ENCODE results near the gene SLITRK6. TPM values are rescaled to one million over a fixed set of nuclear protein-coding genes. Genes with fewer than 3 reads are reported as not detected.
"Not testable (repeated sequence)": the region's sequence is repeated elsewhere in the genome, so short reads cannot be mapped to it uniquely, and the experiment has no call there.

The SLITRK6 gene
- total RNA-seq, 2 experiments from 2014 or later: not detected

GRCh38 chr13:85798556-85798955 is 663 bp downstream of the SLITRK6 start:
- Mint-ChIP-seq H3K4me3 (no peak overlapping the region), H3K9me3 (no peaks in the 10 kb centered on the region), H3K36me3 (no peaks in the 10 kb centered on the region), H3K27ac (no peak overlapping the region), H3K27me3 (no peaks in the 10 kb centered on the region), H3K4me1 (ENCODE audit: low read depth) (no peaks in the 10 kb centered on the region)
- ChIA-PET POLR2A (no interaction called here), CTCF (no interaction called here)
- no peak for DNase-seq
- intact Hi-C loops (cut with micrococcal nuclease): no loop called here

GRCh38 chr13:85797311-85797710 is 1.9 kb downstream of the SLITRK6 start:
- H3K4me1 Mint-ChIP-seq (ENCODE audit: low read depth): no peaks in the 10 kb centered on the region
- no peak overlapping the region for H3K4me3 Mint-ChIP-seq
- intact Hi-C loops (cut with micrococcal nuclease): no loop called here
- CTCF ChIA-PET: no interaction called here
- POLR2A ChIA-PET: no interaction called here
- no peak overlapping the region for H3K27ac Mint-ChIP-seq
- no peaks in the 10 kb centered on the region for H3K36me3 Mint-ChIP-seq
- H3K9me3 Mint-ChIP-seq: no peaks in the 10 kb centered on the region
- no peak for DNase-seq
- no peaks in the 10 kb centered on the region for H3K27me3 Mint-ChIP-seq

- CTCF ChIA-PET: interaction anchor here (1.5 kb wide), 1 partner anchor 43 kb away, joined by 3 read pairs; no protein-coding TSS in a partner anchor
- Mint-ChIP-seq H3K4me3 (no peak overlapping the region), H3K4me1 (ENCODE audit: low read depth) (no peaks in the 10 kb centered on the region), H3K9me3 (no peaks in the 10 kb centered on the region), H3K36me3 (no peaks in the 10 kb centered on the region), H3K27ac (no peak overlapping the region), H3K27me3 (no peaks in the 10 kb centered on the region)
- intact Hi-C loops (cut with micrococcal nuclease): no loop called here
- POLR2A ChIA-PET: no interaction called here
- DNase-seq: no peak
These were observed 14.0 kb downstream of the SLITRK6 start for GRCh38 chr13:85785205-85785604.

- Mint-ChIP-seq H3K27me3 (no peaks in the 10 kb centered on the region), H3K4me3 (no peak overlapping the region), H3K36me3 (no peaks in the 10 kb centered on the region), H3K27ac (no peak overlapping the region), H3K9me3 (peaks cover 11% of the 10 kb centered on the region), H3K4me1 (ENCODE audit: low read depth) (no peaks in the 10 kb centered on the region)
- POLR2A ChIA-PET: no interaction called here
- CTCF ChIA-PET: no interaction called here
- DNase-seq: no peak
- intact Hi-C loops (cut with micrococcal nuclease): no loop called here
These were observed 26.9 kb downstream of the SLITRK6 start for GRCh38 chr13:85772367-85772766.

- CTCF ChIA-PET: no interaction called here
These were observed 27.4 kb downstream of the SLITRK6 start for GRCh38 chr13:85771856-85772255.

GRCh38 chr13:85768946-85769345 is 30.3 kb downstream of the SLITRK6 start:
- H3K4me3 Mint-ChIP-seq: no peak overlapping the region
- no peaks in the 10 kb centered on the region for H3K4me1 Mint-ChIP-seq (ENCODE audit: low read depth)
- no peak overlapping the region for H3K27ac Mint-ChIP-seq
- no peaks in the 10 kb centered on the region for H3K27me3 Mint-ChIP-seq
- DNase-seq: no peak
- peaks cover 3% of the 10 kb centered on the region for H3K9me3 Mint-ChIP-seq
- H3K36me3 Mint-ChIP-seq: no peaks in the 10 kb centered on the region
- ChIA-PET CTCF (no interaction called here), POLR2A (no interaction called here)
- intact Hi-C loops (cut with micrococcal nuclease): no loop called here

More at GRCh38 chr13:85771856-85772255, 27.4 kb downstream of the SLITRK6 start:
- Mint-ChIP-seq H3K4me1 (ENCODE audit: low read depth) (no peaks in the 10 kb centered on the region), H3K9me3 (peaks cover 11% of the 10 kb centered on the region), H3K36me3 (no peaks in the 10 kb centered on the region), H3K27ac (no peak overlapping the region), H3K4me3 (no peak overlapping the region), H3K27me3 (no peaks in the 10 kb centered on the region)
- POLR2A ChIA-PET: no interaction called here
- no peak for DNase-seq
- intact Hi-C loops (cut with micrococcal nuclease): no loop called here

- ChIA-PET CTCF (no interaction called here), POLR2A (no interaction called here)
- H3K27ac Mint-ChIP-seq: no peak overlapping the region
- no peaks in the 10 kb centered on the region for H3K4me1 Mint-ChIP-seq (ENCODE audit: low read depth)
- H3K9me3 Mint-ChIP-seq: no peaks in the 10 kb centered on the region
- no peak for DNase-seq
- H3K4me3 Mint-ChIP-seq: no peak overlapping the region
- no peaks in the 10 kb centered on the region for H3K36me3 Mint-ChIP-seq
- intact Hi-C loops (cut with micrococcal nuclease): no loop called here
- no peaks in the 10 kb centered on the region for H3K27me3 Mint-ChIP-seq
These were observed 44.1 kb downstream of the SLITRK6 start for GRCh38 chr13:85755123-85755522.

- H3K9me3 Mint-ChIP-seq; H3K27ac Mint-ChIP-seq; H3K4me3 Mint-ChIP-seq; DNase-seq; POLR2A ChIA-PET; intact Hi-C loops (cut with micrococcal nuclease); H3K4me1 Mint-ChIP-seq (ENCODE audit: low read depth); H3K27me3 Mint-ChIP-seq; CTCF ChIA-PET; H3K36me3 Mint-ChIP-seq: not testable (repeated sequence)
These were observed 55.9 kb downstream of the SLITRK6 start for GRCh38 chr13:85743201-85743770.

Measured in activated CD4-positive, alpha-beta memory T cell treated with anti-CD3 and anti-CD28 coated beads for 36 hours (primary cell).